Peyer's patch (tissue), 4 donors: ENCODE data around the gene COTL1.

ENCODE experiments used
- POLR2A ChIP-seq, 2 donors: fragments of 450-650 bp; IDR thresholded peaks; one replicate each; pipeline ENCODE4 v1.5.1; 2017; ENCODE audit warnings: antibody characterized with exemption in 2 of 2, mild to moderate bottlenecking in 2 of 2, moderate library complexity in 2 of 2
- TF ChIP-seq, protein P1 (sequence below), 6 experiments: fragments of 450-650 bp in 4 of 6; fragments of 200-600 bp in 2 of 6; sonication (generic) in 1 of 6; IDR thresholded peaks; one replicate each; pipeline ENCODE4 v1.5.1; 2017 to 2019; ENCODE audit warnings: antibody characterized with exemption in 6 of 6, mild to moderate bottlenecking in 3 of 6, moderate library complexity in 1 of 6

DNA sequence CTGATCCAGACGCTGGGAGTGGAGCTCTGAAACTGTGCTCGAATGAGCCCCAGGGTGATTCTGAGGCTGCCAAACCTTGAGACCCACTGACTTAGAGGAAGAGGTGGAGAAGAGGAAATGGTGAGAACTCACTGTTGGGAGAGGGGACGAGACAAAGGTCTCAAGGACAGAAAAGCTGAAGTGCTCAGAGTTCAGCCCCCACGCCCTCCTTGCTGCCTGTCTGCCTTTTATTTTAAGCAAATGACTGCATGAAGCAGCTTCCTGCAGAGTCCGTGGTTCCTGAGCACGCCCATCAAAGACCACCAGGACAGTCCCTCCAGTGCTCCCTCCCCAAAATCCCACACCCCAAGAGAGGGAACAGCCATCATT is 20.4 kb downstream of the COTL1 start:
- TF ChIP-seq, protein P1, sequence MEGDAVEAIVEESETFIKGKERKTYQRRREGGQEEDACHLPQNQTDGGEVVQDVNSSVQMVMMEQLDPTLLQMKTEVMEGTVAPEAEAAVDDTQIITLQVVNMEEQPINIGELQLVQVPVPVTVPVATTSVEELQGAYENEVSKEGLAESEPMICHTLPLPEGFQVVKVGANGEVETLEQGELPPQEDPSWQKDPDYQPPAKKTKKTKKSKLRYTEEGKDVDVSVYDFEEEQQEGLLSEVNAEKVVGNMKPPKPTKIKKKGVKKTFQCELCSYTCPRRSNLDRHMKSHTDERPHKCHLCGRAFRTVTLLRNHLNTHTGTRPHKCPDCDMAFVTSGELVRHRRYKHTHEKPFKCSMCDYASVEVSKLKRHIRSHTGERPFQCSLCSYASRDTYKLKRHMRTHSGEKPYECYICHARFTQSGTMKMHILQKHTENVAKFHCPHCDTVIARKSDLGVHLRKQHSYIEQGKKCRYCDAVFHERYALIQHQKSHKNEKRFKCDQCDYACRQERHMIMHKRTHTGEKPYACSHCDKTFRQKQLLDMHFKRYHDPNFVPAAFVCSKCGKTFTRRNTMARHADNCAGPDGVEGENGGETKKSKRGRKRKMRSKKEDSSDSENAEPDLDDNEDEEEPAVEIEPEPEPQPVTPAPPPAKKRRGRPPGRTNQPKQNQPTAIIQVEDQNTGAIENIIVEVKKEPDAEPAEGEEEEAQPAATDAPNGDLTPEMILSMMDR (IDR thresholded peaks at IDR 0.05) = no peak
- no peak for TF ChIP-seq POLR2A (IDR thresholded peaks at IDR 0.05)
